Skin epidermis (tissue), 12 donors: ENCODE measurements around the gene SERINC1.
"Not testable (repeated sequence)": the region's sequence is repeated elsewhere in the genome, so short reads cannot be mapped to it uniquely, and the experiment has no call there.

Experiments
- H3K27ac ChIP-seq, 21 experiments: fragments of 200-600 bp; sonication (generic) in 11 of 21; one replicate each; pipeline ENCODE4 v1.5.0; 2020; ENCODE audit warnings: mild to moderate bottlenecking in 3 of 21, inconsistent platforms in 2 of 21, moderate library complexity in 2 of 21
- H3K4me3 ChIP-seq, 7 experiments: fragments of 200-600 bp; sonication (generic) in 2 of 7; one replicate each; pipeline ENCODE4 v1.5.0; 2020; ENCODE audit warnings: inconsistent platforms in 2 of 7, mild to moderate bottlenecking in 2 of 7, moderate library complexity in 1 of 7

The SERINC1 gene

DNA sequence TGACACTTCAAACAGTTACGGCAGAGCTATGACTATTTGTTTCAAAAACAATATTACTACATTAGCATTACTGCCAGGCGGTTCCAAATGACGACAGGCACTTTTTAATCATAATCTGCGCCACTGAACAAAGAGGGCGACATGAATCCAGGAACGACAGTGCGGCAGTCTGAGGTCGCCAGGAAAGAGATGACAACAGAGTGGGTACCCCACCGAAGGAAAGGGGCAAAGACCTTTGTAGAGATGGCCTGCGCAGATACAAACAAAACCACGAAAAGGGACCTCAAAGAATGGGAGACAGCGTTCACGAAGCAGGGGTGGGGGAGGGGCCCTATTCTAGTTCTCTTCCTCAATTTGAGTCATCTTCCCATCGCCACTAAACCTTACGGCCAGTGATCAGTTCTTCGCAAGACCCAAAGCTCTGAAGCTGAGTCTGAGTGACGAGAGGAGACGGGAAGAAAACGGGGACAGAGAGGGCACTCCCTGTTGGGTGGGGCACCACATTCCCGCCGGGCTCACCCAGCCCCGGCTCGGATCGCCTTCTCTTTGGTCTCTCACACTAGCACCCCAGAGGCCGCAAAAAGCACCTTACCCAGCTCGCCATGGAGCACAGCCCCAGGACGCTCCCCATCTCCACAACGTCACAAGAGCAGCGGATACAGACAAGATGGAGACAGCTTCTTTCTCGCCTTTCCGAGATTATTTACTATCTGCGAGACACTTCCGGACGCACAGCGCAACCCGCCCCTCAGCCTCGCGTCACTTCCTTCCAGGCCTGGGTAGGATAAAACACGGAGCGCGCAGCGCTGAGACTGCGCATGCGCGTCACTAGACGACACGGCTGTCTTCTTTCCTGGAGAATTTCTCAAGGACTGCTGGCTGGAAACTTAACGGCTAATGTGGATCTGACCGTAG is at the start of gene SERINC1:
Gene SERINC1, minus strand, starts transcription at position 701 of the 915 bp plus-strand sequence. Its CDS starts 70 bp downstream, at position 631.
- Histone ChIP-seq H3K27ac (peak within 1 kb of the TSS; percentile 62 to 98 (median 94)), H3K4me3 (peak within 1 kb of the TSS; percentile 48 to 95 (median 67))

DNA sequence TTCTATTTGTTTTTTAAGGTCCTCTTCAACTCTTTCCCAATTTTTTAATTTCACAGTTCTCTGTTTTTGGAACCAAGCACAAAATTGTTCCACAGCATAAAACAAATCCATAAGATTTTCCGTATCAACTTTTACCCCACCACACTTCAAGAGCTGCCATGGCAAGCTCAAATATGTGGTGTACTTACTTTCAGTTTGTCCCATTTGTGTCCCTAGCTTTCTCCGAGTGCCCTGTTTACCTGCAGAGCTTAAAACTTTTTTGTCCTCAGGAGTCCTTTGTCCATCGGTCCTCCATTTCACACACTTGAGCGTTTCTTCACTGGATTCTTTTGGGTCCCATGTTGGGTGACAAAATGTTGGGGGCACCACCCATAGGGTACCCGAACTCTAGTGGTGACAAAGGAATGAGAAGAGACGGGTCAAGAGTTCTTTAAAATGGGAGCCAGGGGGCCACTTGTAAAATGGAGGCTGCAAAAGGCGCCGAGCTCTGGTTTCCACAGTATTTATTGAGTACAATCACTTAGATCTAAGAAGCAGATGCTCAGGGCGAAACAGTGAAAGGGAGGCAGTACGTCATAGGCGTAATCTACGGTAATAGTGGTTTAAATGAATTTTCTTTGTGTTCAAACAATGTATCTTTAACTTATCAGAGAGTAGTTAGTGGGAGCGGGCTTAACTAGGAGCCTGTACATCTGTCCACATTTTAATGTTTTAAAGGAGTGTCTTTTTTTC is 39.8 kb upstream of the SERINC1 start:
- H3K4me3 ChIP-seq, result no peak overlapping the region
- no peak overlapping the region for H3K27ac ChIP-seq

GRCh38 chr6:122505170-122505569 is 33.6 kb upstream of the SERINC1 start:
- H3K27ac ChIP-seq, H3K4me3 ChIP-seq: not testable (repeated sequence)

DNA sequence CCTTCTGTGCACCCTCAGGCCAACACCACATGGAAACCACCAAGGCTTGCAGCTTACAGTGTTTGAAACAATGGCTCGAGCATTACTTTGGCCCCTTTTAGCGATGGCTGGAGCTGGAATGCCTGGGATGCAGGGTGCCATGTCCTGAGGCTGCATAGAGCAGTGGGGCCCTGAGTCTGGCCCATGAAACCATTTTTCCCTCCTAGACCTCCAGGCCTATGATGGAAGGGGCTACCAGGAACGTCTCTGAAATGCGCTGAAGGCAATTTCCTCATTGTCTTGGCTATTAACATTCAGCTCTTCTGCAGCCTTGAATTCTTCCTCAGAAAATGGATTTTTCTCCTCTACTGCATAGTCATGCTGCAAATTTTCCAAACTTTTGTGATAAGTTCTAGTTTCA is 29.9 kb upstream of the SERINC1 start:
- Histone ChIP-seq H3K4me3 (no peak overlapping the region), H3K27ac (no peak overlapping the region)

- no peak overlapping the region for H3K4me3 ChIP-seq
- H3K27ac ChIP-seq, result no peak overlapping the region
These were observed 24.0 kb upstream of the SERINC1 start for GRCh38 chr6:122495612-122496011.

- no peak overlapping the region for H3K27ac ChIP-seq
- H3K4me3 ChIP-seq, result no peak overlapping the region
These were observed 23.2 kb upstream of the SERINC1 start for GRCh38 chr6:122494665-122495272.

GRCh38 chr6:122491919-122492555 is 20.4 kb upstream of the SERINC1 start:
- no peak overlapping the region for H3K4me3 ChIP-seq
- no peak overlapping the region for H3K27ac ChIP-seq

DNA sequence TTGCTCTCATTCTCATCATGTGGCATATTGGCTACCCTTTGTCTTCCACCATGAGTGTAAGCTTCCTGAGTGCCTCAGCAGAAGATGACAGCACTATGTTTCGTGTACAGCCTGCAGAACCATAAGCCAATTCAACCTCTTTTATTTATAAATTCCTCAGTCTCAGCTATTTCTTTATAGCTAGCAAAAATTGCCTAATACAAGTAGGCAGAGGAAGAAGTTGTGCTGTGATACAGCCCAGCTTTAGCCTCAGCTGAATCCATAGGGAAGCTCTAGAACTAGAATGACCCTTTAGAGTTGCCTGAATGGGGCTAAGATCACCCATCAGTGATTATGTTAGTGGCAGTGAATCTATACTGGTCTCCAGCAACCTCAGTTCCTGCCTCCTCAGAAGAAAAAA is 19.0 kb upstream of the SERINC1 start:
- no peak overlapping the region for H3K4me3 ChIP-seq
- no peak overlapping the region for H3K27ac ChIP-seq

GRCh38 chr6:122484760-122485159 is 13.2 kb upstream of the SERINC1 start:
- no peak overlapping the region for H3K27ac ChIP-seq
- no peak overlapping the region for H3K4me3 ChIP-seq

GRCh38 chr6:122482750-122483080 is 11.1 kb upstream of the SERINC1 start:
- H3K27ac ChIP-seq, result no peak overlapping the region
- H3K4me3 ChIP-seq, result no peak overlapping the region

DNA sequence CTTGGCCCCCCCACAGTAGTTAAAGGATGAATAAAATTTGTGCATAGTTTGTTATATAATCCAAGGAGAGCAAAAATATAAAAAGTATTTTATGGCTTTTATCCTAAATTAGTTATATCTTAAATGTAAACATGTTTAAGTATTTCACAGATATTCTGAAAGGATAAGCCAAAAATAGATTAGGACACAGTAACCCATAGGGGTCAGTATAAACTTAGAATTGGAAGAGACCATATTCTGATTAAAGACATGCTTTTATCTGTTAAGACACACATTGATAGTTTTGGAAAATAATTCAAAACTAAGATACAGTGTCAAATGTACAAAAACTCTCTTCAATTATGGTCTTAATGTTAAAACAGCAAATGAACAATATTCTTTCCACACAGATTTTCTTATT is 4.5 kb upstream of the SERINC1 start:
- Histone ChIP-seq H3K4me3 (no peak overlapping the region), H3K27ac (no peak overlapping the region)

GRCh38 chr6:122472022-122472340 is 374 bp upstream of the SERINC1 start:
- peak overlapping the region; percentile 48 to 95 (median 67) for H3K4me3 ChIP-seq
- peak overlapping the region; percentile 8 to 98 (median 94) for H3K27ac ChIP-seq

DNA sequence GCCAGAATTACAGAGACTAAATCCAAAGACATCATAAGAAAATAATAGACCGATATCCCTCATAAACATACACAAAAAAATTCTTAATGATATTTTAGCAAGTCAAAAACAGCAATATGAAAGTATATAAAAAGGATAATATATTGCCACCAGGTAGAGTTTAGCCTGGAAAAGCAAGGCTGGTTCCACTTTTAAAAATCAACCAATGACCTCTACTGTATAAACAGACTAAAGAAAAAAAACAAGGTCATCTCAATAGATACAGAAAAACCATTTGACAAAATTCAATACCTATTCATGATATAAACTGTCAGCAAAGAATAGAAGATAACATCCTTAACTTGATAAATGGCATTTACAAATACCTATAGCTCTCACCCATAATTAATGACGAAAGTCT is 9.7 kb downstream of the SERINC1 start:
- H3K27ac ChIP-seq, result no peak overlapping the region
- H3K4me3 ChIP-seq, result no peak overlapping the region

DNA sequence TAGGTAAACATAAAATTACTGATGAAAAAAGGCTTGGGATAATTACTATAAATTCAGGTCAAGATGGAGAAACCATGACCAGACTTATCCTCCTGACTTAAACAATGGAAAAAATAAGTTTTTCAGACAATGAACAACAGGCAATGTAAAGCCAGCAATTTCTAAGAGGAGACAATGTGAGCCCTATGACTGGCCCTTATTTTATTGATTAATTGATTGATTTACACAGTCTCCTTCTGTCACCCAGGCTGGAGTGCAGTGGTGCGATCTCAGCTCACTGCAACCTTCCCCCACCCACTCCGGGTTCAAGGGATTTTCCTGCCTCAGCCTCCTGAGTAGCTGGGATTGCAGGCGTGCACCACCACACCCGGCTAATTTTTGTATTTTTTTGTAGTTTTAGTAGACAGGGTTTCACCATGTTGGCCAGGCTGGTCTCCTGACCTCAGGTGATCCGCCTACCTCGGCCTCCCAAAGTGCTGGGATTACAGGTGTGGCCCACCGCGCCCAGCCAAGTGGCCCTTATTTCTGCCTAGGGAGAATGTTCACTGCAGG is 11.7 kb downstream of the SERINC1 start:
- not testable (repeated sequence) for H3K4me3 ChIP-seq, H3K27ac ChIP-seq

GRCh38 chr6:122459240-122459639 is 12.4 kb downstream of the SERINC1 start:
- Histone ChIP-seq H3K4me3 (no peak overlapping the region), H3K27ac (no peak overlapping the region)

GRCh38 chr6:122458087-122458486 is 13.5 kb downstream of the SERINC1 start:
- Histone ChIP-seq H3K27ac (no peak overlapping the region), H3K4me3 (no peak overlapping the region)

DNA sequence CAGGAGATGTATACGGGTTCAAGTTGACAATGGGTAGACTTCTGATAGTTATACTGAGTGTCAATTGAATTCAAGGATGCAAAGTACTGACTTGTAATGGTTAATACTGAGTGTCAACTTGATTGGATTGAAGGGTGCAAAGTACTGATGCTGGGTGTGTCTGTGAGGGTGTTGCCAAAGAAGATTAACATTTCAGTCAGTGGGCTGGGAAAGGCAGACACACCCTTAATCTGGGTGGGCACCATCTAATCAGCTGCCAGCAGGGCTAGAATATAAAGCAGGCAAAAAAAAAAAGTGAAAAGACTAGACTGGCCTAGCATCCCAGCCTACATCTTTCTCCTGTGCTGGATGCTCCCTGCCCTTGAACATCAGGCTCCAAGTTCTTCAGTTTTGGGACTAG is 16.5 kb downstream of the SERINC1 start:
- not testable (repeated sequence) for H3K4me3 ChIP-seq, H3K27ac ChIP-seq

GRCh38 chr6:122454673-122455072 is 16.9 kb downstream of the SERINC1 start:
- Histone ChIP-seq H3K27ac (no peak overlapping the region), H3K4me3 (no peak overlapping the region)

DNA sequence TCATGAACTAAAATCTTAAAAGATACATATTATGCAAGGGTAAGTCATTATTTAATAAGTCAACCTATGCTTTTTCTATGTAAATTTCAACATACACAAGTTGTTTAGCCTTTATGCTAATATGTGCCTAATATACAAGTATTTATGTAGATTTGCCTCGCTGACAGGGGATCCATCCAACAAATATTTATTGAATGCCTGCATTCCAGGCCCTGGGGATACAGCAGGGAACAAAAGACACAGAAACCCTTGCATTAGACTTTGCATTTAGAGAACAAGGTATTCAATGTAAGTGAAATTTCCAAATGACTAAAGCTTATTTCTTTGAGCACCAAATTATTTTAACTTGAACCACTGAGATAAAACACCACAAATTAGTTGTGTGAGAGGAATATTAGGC is 19.1 kb downstream of the SERINC1 start:
- no peak overlapping the region for H3K27ac ChIP-seq
- H3K4me3 ChIP-seq, result no peak overlapping the region

- Histone ChIP-seq H3K4me3 (no peak overlapping the region), H3K27ac (no peak overlapping the region)
These were observed 22.5 kb downstream of the SERINC1 start for GRCh38 chr6:122449069-122449468.
